HG03521 (cell line): ENCODE data around the gene SETD2.
"Not testable (repeated sequence)": the region's sequence is repeated elsewhere in the genome, so short reads cannot be mapped to it uniquely, and the experiment has no call there.

Source experiments
- ATAC-seq: cut with Tn5 transposase; IDR thresholded peaks from one replicate; pipeline ENCODE4 v1.9.1; 2021; ENCODE audit warnings: mild to moderate bottlenecking, moderate library complexity; ENCODE audit not compliant: unreplicated experiment

Gene SETD2

DNA sequence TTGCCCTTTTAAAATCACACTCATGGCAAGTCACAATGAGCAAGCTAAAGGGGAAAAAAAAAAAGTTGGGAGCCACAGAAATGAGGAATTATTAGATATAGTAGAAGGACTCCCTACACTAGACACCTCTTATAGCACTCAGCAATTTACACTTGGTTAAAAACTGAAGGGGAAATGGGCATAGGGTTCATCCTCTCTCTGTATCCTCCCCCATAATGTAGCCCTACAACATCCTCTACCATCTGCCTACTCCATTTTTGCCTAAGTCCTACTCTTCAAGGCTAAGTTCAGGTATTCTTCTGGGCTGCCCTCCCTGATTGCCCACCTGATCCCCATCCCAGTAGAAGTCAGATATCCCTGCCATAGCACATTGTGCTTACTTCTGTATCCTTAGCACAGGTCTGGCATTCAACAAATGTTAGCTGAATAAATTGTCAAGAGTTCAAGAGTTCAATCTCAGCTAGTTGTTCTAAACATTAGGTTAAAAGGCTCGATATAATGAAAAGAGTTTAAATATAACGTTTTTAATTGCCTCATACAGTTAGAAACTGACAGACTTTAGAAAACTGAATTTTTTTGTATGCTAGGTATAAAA is 14.5 kb downstream of the SETD2 start:
- ATAC-seq = no peak

GRCh38 chr3:47145272-47145671 is 18.6 kb downstream of the SETD2 start:
- ATAC-seq = no peak

DNA sequence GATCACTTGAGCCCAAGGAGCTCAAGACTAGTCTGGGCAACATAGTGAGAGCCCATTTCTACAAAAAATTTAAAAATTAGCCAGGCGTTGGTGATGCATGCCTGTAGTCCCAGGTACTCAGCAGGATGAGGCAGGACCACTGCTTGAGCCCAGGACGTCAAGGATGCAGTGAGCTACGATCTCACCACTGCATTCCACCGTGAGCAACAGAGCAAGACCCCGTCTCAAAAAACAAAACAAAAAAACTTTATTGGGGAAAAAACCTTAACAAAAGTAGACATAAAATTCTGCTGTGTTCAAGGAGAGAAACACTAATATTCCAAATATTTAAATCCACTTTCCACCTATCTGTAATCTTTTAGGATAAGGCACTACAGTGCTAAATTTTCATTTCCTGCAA is 20.8 kb downstream of the SETD2 start:
- ATAC-seq = no peak

DNA sequence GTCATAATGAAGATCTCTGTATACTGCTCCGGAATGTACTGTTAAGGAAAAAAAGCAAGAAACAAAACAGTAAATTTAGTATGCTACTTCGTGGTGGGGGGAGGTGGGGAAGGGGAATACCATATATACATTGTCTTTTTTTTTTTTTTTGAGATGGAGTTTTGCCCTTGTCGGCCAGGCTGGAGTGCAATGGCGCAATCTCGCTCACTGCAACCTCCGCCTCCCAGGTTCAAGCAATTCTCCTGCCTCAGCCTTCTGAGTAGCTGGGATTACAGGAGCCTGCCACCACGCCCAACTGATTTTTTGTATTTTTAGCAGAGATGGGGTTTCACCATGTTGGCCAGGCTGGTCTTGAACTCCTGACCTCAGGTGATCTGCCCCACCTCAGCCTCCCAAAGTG is 21.4 kb downstream of the SETD2 start:
- ATAC-seq = not testable (repeated sequence)

DNA sequence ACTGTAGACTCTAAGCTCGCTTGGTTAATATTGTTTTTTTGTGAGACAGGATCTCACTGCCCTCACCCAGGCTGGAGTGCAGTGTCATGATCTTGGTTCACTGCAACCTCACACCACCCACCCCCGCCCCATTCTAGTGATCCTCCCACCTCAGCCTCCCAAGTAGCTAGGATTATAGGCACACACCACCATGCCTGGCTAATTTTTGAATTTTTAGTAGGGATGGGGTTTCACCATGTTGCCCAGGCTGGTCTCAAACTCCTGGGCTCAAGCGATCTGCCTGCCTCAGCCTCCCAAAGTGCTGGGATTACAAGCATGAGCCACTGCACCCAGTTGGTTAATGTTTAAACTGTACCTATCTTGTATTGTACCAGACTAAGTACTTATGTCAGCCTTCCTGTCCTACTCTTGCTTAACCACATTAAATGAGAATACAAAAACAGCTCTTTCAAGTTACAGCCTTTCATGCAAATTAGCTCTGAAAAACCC is 22.9 kb downstream of the SETD2 start:
- ATAC-seq = peak; percentile 79

- ATAC-seq = not testable (repeated sequence)
These were observed 23.4 kb downstream of the SETD2 start for GRCh38 chr3:47140553-47140952.

- no peak for ATAC-seq
These were observed 29.6 kb downstream of the SETD2 start for GRCh38 chr3:47134311-47134710.

- ATAC-seq = no peak
These were observed 30.3 kb downstream of the SETD2 start for GRCh38 chr3:47133641-47134040.

DNA sequence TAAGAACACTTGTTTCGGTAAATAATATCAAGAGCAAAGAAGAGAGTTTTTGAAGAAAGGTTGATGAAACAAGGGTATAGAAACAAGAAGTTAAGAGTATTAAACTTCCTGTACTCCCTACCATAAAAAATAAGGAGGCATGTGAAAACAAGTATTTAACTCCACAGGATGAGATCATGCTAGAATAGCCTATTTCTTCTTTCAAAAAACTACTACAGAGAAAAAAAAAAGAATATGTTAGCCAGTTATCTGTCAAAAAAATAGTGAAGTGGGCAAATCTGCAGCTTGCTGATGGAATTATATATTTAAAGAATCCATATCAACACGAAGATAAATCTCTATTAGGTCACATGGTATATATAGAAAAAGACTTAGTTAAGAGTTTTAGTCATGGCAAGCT is 33.4 kb downstream of the SETD2 start:
- ATAC-seq = no peak

GRCh38 chr3:47128137-47128536 is 35.8 kb downstream of the SETD2 start:
- ATAC-seq = no peak

GRCh38 chr3:47123857-47124256 is 40.1 kb downstream of the SETD2 start:
- no peak for ATAC-seq

DNA sequence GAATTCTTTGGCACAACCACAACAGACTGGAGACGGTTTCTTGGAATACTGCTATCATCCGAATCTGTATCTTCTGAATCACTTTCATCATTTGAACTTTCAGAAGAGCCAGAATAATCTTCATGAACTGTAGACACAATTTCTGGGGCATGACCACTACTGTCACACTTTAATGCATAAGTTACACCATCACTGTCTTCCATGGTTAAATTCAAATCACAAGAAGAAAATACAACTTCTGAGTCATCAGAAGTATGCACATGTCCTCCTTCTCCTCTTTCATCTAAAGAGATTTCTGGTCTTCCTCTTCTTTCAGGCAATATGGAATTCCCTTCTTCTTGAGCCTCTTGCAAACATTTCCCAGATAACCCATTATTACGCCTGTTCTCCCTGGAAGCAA is 42.5 kb downstream of the SETD2 start:
- ATAC-seq = no peak

DNA sequence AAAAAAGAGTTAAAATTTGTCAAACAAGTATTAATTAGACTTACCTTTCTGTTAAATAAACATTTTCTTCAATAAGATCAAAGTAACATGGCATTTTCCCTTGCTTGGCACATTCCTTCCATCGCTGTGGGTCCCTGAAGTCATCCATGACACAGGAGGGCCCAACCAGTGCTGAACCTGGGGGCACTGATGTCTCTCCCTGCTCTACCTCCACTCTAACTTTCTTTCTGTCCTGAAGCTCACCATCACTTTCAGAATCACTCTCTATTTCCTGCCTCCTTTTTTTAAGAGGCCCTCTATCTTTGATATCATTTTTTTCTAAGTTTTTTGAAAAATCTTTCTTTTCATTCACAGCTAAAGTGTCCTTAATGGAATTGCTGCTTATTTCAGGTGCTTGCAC is 43.8 kb downstream of the SETD2 start:
- ATAC-seq = no peak

DNA sequence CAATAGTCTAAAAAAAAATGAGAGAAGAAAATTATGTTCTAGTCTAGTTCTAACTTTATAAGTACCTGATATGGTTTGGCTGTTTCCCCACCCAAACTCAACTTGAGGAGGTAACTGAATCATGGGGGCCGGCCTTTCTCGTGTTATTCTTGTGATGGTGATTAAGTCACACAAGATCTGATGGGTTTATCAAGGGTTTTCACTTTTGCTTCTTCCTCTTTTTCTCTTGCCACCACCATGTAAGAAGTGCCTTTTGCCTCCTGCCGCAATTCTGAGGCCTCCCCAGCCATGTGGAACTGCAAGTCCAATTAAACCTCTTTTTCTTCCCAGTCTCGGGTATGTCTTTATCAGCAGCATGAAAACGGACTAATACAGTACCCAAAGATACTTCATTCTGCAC is 44.5 kb downstream of the SETD2 start:
- not testable (repeated sequence) for ATAC-seq

GRCh38 chr3:47117807-47118364 is 46.0 kb downstream of the SETD2 start:
- ATAC-seq = no peak

DNA sequence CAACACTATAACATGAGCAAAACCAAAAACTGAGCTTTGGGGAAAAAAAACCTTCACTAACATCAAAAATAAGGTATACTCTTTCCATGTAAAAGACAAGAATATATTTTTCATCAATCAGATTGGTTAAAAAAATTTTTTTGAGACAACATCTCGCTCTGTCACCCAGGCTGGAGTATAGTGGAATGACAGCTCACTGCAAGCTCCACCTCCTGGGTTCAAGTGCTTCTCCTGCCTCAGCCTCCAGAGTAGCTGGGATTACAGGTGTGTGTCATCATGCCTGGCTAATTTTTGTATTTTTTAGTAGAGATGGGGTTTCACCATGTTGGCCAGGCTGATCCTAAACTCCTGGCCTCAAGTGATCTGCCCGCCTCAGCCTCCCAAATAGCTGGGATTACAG is 48.4 kb downstream of the SETD2 start:
- ATAC-seq = not testable (repeated sequence)

GRCh38 chr3:47113669-47114365 is 50.1 kb downstream of the SETD2 start:
- ATAC-seq = no peak

DNA sequence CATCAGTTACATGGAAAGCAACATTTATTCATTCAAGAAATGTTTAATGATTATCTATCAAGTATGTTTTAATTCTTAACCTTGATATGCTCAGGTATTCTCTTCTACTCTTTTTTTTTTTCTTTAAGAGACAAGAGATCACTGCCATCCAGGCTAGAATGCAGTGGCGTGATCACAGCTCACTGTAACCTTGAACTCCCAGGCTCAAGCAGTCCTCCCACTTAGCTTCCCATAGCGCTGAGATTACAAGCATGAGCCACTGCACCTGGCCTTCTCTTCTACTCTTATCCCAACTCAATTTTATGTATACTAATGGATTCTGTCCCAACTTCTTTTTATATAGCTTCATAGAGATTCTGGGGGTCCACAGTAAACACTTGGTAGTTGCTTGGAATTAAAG is 50.9 kb downstream of the SETD2 start:
- no peak for ATAC-seq

DNA sequence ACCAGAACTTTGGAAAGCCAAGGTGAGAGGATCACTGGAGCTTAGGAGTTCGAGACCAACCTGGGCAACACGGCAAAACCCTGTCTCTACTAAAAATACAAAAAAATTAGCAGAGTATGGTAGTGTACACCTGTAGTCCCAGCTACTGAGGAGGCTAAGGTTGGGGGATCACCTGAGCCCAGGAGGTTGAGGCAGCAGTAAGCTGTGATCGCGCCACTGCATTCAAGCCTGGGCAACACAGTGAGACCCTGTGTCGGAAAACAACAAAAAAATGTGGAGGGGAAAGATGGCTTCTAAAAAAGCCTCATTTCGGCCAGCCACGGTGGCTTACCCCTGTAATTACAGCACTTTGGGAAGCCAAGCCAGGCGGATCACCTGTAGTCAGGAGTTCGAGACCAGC is 54.5 kb downstream of the SETD2 start:
- ATAC-seq = no peak

GRCh38 chr3:47108546-47108945 is 55.4 kb downstream of the SETD2 start:
- ATAC-seq = no peak

- no peak for ATAC-seq
These were observed 59.7 kb downstream of the SETD2 start for GRCh38 chr3:47104259-47104658.

GRCh38 chr3:47103619-47104018 is 60.3 kb downstream of the SETD2 start:
- no peak for ATAC-seq
